Adrenal gland (tissue), 5 donors: ENCODE measurements around the gene SSU72.

Experiments used
- CTCF ChIP-seq, 6 experiments: fragments of 450-650 bp in 4 of 6; fragments of 200-600 bp in 2 of 6; sonication (generic) in 1 of 6; IDR thresholded peaks; 1 replicate in 5 of 6; 2 replicates in 1 of 6; pipeline versions ENCODE4 v1.5.1 to v1.8.0; 2016 to 2021; ENCODE audit warnings: antibody characterized with exemption in 6 of 6, mild to moderate bottlenecking in 2 of 6, moderate library complexity in 1 of 6
- POLR2A ChIP-seq, 2 donors: fragments of 450-650 bp; IDR thresholded peaks; one replicate each; pipeline ENCODE4 v1.6.1; 2017; ENCODE audit warnings: antibody characterized with exemption in 2 of 2, mild to moderate bottlenecking in 2 of 2, moderate library complexity in 1 of 2
- donor health status: DM: no; HTN: no; CAD: no.

- no peak for TF ChIP-seq CTCF (IDR thresholded peaks at IDR 0.05)
- TF ChIP-seq POLR2A (IDR thresholded peaks at IDR 0.05): peak in 1 of 2 donors; percentile 80
Measured at GRCh38 chr1:1543706-1544099, 31.0 kb downstream of the SSU72 start.
